ENCODE results near the gene USP20.
"Not testable (repeated sequence)": the region's sequence is repeated elsewhere in the genome, so short reads cannot be mapped to it uniquely, and the experiment has no call there.

The USP20 gene

DNA sequence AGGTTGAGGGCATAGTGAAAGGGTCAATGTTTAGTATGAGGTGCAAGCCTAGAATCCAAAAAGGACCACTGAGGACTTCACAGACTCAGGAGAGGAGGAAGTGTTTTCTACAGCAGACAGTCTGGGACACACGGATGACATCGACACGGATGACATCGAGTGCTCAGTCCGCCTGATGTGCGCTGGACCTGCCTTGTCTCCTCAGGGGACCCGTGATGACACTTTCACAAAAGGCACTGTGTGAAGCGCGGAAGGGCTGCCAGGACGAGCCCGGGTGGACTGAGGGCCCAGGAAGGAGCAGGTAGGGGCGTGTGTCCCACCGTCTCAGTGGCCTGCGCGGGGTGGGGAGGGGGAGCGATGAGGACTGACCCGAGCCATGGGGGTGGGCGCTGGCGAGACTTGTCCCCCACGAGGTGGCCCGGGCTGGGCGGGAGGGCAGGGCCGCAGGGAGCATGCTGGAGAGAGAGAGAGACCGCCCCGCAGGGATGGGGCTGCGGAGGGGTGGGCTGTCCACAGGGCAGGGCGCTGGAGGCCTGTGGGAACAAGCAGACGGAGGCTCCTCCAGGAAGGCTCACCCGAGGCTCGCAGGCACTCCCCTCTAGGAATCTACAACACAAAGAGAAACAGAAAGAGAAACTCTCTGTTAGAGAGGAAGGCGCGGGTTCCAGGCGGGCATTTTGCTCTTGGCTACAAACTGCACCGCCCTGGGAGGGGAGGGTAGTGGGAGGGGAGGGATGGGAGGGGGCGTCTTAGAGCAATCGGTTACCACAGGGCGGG is 54.9 kb downstream of the USP20 start:
- peak in 1 of 2 donors; percentile 64 for DNase-seq (ENCODE audit: low read depth in 2 of 2)

- DNase-seq (ENCODE audit: low read depth in 2 of 2), result not testable (repeated sequence)
These were observed 55.6 kb downstream of the USP20 start for GRCh38 chr9:129890718-129891299.

GRCh38 chr9:129891569-129891968 is 56.3 kb downstream of the USP20 start:
- DNase-seq (ENCODE audit: low read depth in 2 of 2), result no peak

- no peak for DNase-seq (ENCODE audit: low read depth in 2 of 2)
These were observed 59.0 kb downstream of the USP20 start for GRCh38 chr9:129894120-129894823.

DNA sequence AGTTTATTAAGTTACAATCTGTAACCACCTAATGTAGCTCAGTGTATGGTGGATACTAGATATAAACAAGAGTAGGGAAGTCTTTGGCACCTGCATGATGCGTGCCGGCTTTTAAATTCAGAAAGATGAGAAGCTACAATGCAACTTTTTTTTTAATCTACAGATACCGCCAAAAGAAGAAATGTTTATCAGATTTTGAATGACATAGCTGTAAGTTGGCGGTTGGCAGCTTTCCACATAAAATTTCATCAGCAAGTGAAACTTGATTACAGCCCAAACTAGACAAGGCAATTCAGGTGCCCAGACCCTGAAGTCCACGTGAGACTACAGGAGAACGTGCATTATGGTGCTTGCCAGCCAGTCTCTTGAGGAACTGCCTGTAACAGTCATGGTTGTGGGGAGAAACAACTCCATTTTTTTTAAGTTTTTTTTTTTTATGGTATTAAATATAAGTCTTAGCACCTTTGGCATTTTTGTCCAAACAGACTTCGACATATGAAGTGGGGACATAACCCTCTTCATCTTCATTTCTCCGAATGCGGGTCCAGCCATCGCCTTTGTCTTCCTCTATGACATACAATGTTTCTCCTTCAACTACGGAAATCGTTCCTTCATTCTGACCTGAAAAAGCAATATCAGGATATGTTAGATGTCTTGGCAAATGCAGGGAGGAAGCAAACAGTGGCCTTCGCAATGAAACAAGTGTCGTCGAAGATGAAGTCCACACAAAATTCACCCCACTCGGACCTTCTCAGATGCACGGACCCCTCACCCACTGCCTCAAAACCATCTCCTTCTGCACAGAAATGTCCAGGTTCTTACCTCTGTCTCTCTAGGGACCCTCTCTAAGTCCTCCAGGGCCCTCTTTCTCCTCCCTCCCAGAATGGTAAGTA is 60.4 kb downstream of the USP20 start:
- DNase-seq (ENCODE audit: low read depth in 2 of 2), result no peak

- no peak for DNase-seq (ENCODE audit: low read depth in 2 of 2)
These were observed 62.0 kb downstream of the USP20 start for GRCh38 chr9:129897263-129897662.

- no peak for DNase-seq (ENCODE audit: low read depth in 2 of 2)
These were observed 62.9 kb downstream of the USP20 start for GRCh38 chr9:129898185-129898584.

DNA sequence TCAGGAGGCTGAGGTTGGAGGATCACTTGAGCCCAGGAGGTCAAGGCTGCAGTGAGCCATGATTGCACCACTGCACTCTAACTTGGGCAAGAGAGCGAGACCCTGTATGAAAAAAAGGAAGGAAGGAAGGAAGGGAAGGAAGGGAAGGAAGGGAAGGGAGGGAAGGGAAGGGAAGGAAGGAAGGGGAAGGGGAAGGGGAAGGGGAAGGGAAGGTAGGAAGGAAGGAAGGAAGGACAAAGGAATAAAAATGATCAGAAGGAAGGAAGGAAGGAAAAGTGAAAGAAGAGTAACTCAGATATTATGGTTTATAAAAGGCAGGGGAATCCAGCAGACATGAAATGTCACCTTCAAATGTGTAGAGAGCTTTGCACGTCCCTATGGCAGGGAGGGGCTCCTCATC is 64.4 kb downstream of the USP20 start:
- DNase-seq (ENCODE audit: low read depth in 2 of 2), result no peak

GRCh38 chr9:129900263-129901027 is 65.2 kb downstream of the USP20 start:
- DNase-seq (ENCODE audit: low read depth in 2 of 2), result no peak

GRCh38 chr9:129901993-129902739 is 66.9 kb downstream of the USP20 start:
- no peak for DNase-seq (ENCODE audit: low read depth in 2 of 2)

DNA sequence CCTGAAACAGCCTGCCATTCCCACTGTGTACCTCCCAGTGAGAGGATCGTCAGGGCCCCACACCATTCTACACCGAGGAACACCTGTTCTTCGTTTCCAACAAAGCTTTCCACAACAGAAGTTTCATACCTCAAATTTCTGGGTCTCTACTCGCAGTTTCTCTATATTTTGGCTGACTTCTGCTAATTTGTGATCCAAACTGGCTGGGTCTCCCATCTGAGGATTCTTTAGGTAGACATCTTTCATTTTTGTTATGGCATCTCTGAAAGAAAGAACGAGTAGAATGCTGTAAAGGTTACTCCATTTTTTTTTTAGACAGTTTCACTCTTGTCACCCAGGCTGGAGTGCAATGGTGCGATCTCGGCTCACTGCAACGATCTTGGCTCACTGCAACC is 67.5 kb downstream of the USP20 start:
- no peak for DNase-seq (ENCODE audit: low read depth in 2 of 2)

DNA sequence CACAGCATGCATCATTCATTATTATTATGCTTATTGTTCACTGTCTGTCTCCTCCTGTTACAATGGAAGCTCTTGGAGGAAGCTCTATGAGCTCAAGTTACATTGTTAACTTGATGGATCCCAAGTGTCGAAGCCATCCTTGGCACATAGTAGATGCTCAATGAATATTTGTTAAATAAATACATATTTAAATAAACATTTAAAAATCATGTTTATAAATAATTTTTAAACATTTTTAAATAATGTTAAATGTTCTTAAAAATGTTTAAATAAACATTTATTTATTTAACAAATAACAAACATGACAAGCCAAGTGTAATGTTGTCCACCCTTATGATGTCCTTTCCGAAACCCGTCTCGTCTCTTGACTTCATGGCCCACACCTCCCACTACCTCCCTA is 69.5 kb downstream of the USP20 start:
- DNase-seq (ENCODE audit: low read depth in 2 of 2), result no peak

DNA sequence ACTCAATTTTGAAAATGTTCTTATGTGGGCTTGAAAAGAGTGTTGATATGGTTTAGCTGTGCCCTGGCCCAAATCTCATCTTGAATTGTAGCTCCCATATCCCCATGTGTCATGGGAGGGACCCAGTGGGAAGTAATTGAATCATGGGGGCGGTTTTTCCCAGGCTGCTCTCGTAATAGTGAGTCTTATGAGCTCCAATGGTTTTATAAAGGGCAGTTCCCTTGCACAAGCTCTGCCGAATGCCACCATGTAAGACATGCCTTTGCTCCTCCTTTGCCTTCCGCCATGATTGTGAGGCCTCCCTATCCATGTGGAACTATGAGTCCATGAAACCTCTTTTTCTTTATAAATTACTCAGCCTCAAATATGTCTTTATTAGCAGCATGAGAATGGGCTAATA is 71.0 kb downstream of the USP20 start:
- DNase-seq (ENCODE audit: low read depth in 2 of 2), result no peak

DNA sequence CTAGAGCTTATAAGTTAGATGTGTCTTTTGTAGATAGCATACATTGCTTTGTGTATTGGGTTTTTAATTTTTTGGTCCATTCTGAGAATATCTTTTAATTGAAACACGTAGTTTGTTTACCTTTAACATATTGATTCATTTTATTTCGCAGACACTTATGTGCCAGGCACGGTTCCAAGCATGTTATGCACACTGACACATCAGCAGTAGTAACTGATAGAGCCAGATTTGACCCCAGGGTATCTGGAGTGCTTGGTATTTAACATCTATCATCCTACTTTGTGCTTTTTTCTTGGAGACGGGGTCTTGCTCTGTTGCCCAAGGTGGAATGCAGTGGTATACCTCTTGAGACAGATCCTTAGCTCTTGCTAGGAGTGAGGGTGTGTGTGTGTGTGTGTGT is 71.9 kb downstream of the USP20 start:
- no peak for DNase-seq (ENCODE audit: low read depth in 2 of 2)

DNA sequence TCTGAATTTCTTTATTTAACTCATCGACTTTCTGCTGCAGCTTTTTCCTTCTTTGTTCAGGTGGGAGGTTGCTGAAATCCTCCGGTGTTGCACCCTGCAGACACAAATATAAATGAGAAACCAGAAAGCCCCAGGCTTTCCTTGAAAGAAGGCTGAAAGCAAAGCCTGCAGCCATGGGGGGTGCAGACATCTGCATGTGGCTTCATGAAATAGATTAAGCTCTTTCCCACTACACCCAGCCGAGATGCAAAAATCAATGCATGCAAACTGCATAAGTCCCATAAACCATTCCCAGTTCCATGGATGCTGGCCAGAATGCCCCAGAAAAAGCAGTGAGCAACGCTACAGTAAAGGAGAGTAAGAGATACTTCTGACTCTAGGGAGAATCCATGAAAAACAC is 73.6 kb downstream of the USP20 start:
- DNase-seq (ENCODE audit: low read depth in 2 of 2), result no peak

DNA sequence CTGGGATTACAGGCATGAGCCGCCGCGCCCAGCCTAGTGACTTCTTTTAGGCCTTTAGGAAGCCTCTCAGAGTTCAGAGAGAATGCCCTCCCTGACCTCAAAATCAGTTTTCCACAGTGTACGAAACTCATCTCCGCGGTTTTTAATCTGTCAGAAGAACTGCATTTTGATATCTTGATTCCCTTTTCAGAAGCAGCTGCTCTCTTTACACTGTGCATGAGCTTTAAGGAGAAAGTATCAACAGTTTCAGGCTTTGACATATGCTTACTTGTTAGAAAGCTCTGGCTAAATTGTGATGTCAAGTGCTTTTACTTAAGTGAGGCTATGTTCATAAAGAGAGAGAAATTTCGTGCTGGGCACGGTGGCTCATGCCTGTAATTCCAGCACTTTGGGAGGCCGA is 74.6 kb downstream of the USP20 start:
- DNase-seq (ENCODE audit: low read depth in 2 of 2), result no peak

DNA sequence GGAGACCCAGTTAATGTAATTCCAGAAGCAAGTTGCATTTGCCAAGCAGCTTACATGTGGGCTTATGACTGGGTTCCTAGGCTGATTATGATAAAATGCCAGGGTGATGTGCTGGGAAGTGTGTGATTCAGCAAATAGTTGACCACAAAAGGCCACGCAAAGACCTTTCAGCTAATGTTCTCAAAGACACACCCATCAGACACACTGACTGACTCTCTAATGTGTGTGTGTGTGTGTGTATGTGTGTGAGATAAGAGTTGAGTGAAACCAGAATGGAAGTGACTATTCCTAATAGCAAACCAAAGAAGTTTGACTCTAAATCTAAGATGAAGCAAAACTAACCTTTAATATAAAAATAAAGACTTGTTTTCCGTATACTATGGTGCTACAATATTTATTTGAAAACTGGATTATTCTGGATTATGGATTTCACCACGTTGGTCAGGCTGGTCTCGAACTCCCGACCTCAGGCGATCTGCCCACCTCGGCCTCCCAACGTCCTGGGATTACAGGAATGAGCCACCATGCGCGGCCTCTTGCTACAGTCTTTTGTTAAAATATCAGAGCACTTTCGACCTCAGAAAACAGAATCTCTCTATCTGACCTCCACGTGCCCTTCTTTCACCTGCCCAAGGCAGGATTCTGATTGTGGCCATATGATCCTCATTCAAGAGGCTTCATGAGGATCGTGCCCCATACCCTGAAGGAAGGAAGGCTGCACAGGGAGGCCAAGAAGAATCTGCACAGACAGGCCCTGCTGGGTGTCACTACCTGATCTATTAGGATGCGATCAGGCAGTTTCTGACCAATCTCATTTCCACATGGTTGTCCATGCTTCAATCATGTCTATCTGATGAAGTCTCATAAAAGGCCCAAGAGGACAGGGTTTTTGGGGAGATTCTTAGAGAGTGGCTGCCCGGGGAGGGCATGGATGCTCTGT is 75.6 kb downstream of the USP20 start:
- DNase-seq (ENCODE audit: low read depth in 2 of 2), result no peak

DNA sequence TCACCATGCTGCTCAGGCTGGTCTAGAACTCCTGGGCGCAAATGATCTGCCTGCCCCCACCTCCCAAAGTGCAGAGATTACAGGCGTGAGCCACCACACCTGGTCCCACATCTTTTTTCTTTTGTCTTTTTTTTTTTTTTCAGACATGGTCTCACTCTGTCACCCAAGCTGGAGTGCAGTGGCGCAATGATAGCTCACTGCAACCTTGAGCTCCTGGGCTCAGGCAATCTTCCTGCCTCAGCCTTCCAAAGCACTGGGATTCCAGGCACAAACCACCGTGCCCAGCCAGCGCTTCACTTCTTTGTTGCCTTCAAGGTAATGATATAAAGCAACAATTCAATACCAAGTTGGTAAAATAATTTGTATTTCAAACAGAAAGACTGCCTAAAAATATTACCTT is 78.8 kb downstream of the USP20 start:
- no peak for DNase-seq (ENCODE audit: low read depth in 2 of 2)

DNA sequence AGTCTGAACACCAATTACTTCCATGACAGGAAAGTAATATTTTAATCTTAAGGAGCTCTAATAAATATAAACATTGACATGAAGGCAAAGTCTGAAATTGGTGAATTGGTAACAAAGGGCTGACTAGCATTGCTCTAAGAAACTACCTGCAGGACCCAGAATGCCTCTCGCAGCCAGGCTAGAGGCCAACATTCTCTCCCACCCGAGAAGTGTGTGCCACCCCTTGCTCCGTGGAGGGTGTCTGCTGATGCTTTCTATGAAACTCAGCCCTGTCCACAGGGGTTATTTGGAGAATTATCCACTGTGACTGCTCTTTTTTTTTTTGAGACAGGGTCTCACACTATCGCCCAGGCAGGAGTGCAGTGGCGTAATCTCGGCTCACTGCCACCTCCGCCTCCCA is 81.4 kb downstream of the USP20 start:
- DNase-seq (ENCODE audit: low read depth in 2 of 2), result no peak
